GM18868 (cell line): ENCODE results near the gene GTF3C1.
"Not testable (repeated sequence)": the region's sequence is repeated elsewhere in the genome, so short reads cannot be mapped to it uniquely, and the experiment has no call there.

ENCODE experiments used
- ATAC-seq: cut with Tn5 transposase; IDR thresholded peaks from one replicate; pipeline ENCODE4 v1.9.1; 2021; ENCODE audit warnings: mild to moderate bottlenecking, moderate library complexity; ENCODE audit not compliant: unreplicated experiment

Gene GTF3C1

GRCh38 chr16:27464626-27465482, 84.9 kb downstream of the GTF3C1 start:
- no peak for ATAC-seq

- no peak for ATAC-seq
Observed at GRCh38 chr16:27463741-27464591, 85.7 kb downstream of the GTF3C1 start.

DNA sequence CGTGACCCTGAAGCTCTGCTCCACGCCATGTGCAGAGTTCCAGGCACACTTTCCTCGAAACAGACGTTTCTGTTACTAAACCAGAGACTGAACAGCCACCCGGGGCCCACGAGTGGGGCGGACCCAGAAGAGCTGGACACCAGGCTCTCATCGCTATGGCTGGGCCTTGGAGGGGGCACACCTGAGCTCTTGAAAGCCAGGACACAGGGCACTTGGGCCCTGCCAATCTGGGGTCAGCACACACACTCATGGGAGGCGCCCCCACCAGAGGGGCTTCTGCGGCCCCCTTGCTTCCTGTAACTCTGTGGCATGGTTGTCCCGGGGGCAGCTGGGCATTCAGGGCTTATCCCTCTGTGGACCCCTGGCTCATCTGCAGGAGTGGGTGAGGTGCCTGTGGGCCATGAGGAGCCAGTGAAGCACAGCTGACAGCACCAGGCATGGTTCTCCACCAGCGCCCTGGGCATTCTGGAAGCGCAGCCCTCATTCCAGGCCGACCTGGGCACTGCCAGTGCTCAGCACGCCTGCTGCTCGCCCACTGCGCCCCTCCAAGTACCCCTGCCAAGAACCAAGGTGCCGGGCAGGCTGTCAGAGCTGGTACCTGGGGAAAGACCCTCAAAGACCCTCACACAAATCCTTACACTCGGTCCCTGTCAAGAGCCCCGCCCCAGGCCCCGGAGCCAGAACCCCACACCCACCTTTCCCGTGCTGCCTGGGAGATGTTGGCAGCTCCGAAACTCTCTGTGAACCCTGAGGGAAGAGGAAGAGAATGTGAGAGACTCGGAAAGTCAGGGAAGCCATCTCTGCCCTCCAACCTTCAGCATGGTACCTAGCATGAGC, 86.6 kb downstream of the GTF3C1 start:
- no peak for ATAC-seq

DNA sequence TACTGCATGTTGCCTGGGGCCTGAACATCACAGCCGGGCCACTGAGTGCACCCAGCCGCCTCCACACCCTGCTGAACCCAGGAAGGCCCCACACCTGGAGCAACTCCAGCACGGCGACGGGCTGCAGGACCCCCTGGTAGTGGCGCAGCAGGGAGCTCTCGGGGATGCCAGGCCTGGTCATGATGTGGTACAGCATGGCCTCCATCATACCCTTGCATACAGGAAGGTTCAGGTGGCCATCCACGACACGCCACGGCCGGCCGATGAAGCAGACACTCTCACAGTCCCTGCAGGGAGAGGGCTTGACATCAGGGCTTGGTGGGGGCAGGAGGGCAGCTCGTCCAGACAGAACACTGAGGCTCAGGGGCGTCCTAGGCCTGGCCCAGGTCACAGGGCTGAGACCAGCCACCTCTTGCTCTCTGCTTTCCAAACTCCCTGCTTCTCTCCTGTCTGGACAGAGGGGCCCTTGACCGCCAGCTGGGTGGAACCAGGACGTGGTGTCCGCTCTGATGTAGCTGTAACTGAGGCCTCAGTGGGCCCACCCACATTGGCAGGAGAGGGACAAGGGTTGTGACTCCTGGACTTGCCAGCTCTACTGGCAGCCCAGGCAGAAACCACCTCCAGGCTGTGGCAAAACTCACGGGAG, 87.4 kb downstream of the GTF3C1 start:
- ATAC-seq: no peak

GRCh38 chr16:27461483-27462171, 88.1 kb downstream of the GTF3C1 start:
- ATAC-seq: no peak

DNA sequence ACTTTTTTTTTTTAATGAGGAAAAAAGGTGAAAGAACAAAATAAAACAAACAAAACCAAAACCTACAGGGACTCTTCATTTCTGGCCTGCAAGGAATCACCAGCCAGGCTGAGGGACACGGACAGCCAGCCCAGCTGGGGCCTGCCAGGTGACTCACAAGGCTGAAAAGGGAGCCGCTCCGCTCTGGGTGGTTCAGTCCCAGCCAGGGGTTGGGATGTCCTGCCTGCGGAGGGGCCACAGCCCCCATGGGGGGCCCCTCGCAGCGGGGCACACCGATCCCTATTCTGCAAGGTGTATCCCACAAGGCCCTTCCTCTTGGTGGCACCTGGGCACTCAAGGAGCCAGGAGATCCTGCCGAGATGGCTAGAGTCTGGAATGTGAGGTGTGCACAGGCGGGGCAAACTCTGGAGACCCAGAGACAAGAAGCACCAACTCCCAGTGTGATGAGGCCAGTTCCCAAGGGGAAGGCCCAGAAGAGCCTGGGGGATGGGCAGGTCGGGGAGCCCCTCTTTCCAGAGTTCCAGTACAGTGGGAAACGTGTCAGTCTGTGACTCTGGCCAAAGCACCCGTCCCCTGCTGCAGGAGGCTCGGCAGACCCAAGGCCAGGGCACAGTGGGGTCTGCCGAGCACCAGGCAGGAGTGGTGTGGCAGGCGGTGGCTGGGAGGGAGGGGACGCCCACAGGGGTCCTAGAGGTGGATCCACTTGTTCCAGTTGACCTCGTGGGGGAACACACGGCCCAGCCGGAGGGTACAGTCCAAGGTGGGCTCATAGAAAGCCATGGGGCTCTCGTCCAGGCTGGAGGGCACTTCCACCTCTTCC, 88.8 kb downstream of the GTF3C1 start:
- ATAC-seq: no peak

GRCh38 chr16:27460213-27460612, 89.5 kb downstream of the GTF3C1 start:
- ATAC-seq: no peak

DNA sequence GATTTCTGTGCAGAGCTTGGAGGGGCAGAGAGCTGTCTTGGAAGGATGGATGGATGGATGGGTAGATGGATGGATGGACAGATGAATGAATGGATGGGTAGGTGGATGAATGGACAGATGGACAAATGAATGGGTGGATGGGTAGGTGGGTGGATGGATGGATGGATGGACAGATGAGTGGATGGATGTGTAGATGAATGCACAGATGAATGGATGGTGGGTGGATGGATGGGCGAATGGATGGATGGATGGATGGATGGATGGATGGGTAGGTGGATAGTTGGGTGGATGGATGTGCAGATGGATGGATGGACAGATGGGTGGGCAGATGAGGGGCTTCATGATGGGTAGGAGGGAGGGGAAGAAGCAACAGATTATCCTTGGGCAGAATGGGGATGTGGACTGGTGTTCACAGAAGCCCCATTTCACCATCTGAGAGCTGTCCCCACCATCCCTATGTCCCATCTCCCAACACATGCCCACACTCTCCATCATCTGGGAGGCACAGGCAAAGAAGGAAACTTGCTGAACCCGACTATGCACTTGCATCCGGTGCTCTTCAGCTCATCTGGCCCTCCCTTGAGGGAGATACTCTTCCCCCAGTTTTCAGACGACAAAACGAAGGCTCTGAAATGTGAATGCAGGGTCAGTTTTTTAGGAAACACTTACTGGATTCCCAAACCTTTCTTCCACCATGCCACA, 90.6 kb downstream of the GTF3C1 start:
- ATAC-seq: no peak

DNA sequence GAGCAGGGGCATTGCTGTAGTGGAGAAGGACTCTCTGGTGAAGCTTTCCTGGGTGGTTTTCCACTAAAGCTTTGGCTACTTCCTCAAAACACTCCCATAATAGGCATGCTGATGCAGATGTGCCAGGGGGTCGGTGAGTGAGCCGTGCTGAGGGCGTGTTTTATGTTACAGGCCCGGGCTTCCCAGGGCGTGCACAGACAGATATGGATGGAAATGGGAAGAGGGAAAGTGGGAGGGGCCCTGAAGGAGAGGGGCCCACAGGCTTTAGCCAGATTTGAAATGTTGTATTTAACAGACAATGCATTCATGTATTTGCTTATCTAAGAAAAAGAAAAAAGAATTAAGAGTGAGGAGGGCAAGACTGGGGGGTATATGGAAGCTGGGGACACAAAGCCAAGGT, 91.5 kb downstream of the GTF3C1 start:
- ATAC-seq: no peak

GRCh38 chr16:27457605-27457900, 92.2 kb downstream of the GTF3C1 start:
- ATAC-seq: not testable (repeated sequence)

DNA sequence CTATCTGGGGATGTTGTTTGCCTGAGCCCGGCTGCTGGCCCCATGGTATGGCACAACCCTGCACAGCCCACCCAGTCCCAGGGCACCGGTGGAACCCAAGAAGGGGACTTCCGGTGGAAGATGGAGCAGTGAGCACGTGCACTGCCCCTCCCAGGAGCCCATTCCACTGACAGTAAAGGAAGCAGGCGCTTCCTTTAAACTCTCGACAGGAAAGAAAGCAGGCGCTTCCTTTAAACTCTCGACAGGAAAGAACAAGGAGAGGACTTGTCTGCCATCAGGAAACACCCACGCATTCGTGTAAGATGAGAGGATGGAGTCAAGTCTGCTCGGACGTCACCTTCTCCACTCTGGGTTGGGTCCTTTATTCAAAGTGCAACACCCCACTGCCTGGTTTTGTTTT, 94.0 kb downstream of the GTF3C1 start:
- ATAC-seq: no peak

- ATAC-seq: no peak
Observed at GRCh38 chr16:27453494-27453825, 96.3 kb downstream of the GTF3C1 start.

- no peak for ATAC-seq
Observed at GRCh38 chr16:27452569-27453493, 96.9 kb downstream of the GTF3C1 start.

DNA sequence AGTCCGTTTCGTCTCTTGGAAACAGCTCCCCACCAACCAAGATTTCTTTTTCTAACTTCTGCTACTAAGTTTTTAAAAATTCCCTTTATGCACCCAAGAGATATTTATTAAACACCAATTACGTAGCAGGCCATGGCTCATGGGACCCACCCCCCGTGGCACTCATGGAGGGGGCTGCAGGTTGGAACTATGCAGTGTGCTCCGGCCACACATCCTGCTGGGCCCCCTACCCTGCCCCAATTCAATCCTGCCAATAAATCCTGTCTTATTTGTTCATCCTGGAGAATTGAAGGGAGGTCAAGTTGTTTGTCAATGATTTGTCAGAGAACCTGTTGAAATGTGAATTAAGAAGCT, 99.5 kb downstream of the GTF3C1 start:
- peak; percentile 31 for ATAC-seq

- ATAC-seq: peak; percentile 57
Observed at GRCh38 chr16:27449434-27450195, 100.1 kb downstream of the GTF3C1 start.

DNA sequence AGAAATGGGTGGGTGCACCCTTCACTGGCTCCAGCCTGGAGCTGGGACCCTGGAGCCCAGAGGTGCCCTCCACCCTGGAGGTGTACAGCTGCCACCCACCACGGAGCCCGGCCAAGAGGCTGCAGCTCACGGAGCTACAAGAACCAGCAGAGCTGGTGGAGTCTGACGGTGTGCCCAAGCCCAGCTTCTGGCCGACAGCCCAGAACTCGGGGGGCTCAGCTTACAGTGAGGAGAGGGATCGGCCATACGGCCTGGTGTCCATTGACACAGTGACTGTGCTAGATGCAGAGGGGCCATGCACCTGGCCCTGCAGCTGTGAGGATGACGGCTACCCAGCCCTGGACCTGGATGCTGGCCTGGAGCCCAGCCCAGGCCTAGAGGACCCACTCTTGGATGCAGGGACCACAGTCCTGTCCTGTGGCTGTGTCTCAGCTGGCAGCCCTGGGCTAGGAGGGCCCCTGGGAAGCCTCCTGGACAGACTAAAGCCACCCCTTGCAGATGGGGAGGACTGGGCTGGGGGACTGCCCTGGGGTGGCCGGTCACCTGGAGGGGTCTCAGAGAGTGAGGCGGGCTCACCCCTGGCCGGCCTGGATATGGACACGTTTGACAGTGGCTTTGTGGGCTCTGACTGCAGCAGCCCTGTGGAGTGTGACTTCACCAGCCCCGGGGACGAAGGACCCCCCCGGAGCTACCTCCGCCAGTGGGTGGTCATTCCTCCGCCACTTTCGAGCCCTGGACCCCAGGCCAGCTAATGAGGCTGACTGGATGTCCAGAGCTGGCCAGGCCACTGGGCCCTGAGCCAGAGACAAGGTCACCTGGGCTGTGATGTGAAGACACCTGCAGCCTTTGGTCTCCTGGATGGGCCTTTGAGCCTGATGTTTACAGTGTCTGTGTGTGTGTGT, 100.9 kb downstream of the GTF3C1 start:
- ATAC-seq: no peak
